Measurements from ENCODE around the gene FCHO2.

The FCHO2 gene

GRCh38 chr5:73119451-73120157 lies 163.8 kb downstream of the FCHO2 start:
- no peak for DNase-seq (ENCODE audit: insufficient read length, low spot score)
- no peak for FAIRE-seq
- no peak for TF ChIP-seq POLR2A (IDR thresholded peaks at IDR 0.05; ENCODE audit: low read depth, low read length)

- FAIRE-seq (no peak), DNase-seq (ENCODE audit: insufficient read length, low spot score) (peak; percentile 42)
- TF ChIP-seq POLR2A (IDR thresholded peaks at IDR 0.05; ENCODE audit: low read depth, low read length) = peak; percentile 74
These were observed 164.6 kb downstream of the FCHO2 start, which contains the start of gene TMEM171 for GRCh38 chr5:73120222-73121118. Gene TMEM171, plus strand, starts transcription at chr5:73120575. Its CDS starts 2,799 bp downstream, at chr5:73123374.

- TF ChIP-seq POLR2A (IDR thresholded peaks at IDR 0.05; ENCODE audit: low read depth, low read length) = no peak
- FAIRE-seq = no peak
- DNase-seq (ENCODE audit: insufficient read length, low spot score) = peak; percentile 64
These were observed 165.2 kb downstream of the FCHO2 start for GRCh38 chr5:73121119-73121463.

GRCh38 chr5:73122875-73123810 lies 167.3 kb downstream of the FCHO2 start:
- DNase-seq (ENCODE audit: insufficient read length, low spot score) (no peak), FAIRE-seq (no peak)
- TF ChIP-seq POLR2A (IDR thresholded peaks at IDR 0.05; ENCODE audit: low read depth, low read length) = no peak

- no peak for DNase-seq (ENCODE audit: insufficient read length, low spot score)
- no peak for FAIRE-seq
- no peak for TF ChIP-seq POLR2A (IDR thresholded peaks at IDR 0.05; ENCODE audit: low read depth, low read length)
These were observed 169.4 kb downstream of the FCHO2 start for GRCh38 chr5:73125289-73125688.

- FAIRE-seq (no peak), DNase-seq (ENCODE audit: insufficient read length, low spot score) (no peak)
- TF ChIP-seq POLR2A (IDR thresholded peaks at IDR 0.05; ENCODE audit: low read depth, low read length) = no peak
These were observed 170.5 kb downstream of the FCHO2 start for GRCh38 chr5:73126381-73126780.

- FAIRE-seq = no peak
- DNase-seq (ENCODE audit: insufficient read length, low spot score) = no peak
- TF ChIP-seq POLR2A (IDR thresholded peaks at IDR 0.05; ENCODE audit: low read depth, low read length) = no peak
These were observed 171.1 kb downstream of the FCHO2 start for GRCh38 chr5:73126957-73127356.

GRCh38 chr5:73129143-73129542 lies 173.3 kb downstream of the FCHO2 start:
- FAIRE-seq = no peak
- DNase-seq (ENCODE audit: insufficient read length, low spot score) = no peak

GRCh38 chr5:73130811-73131210 lies 175.0 kb downstream of the FCHO2 start:
- FAIRE-seq (no peak), DNase-seq (ENCODE audit: insufficient read length, low spot score) (no peak)
- no peak for TF ChIP-seq POLR2A (IDR thresholded peaks at IDR 0.05; ENCODE audit: low read depth, low read length)

More at GRCh38 chr5:73129143-73129542, 173.3 kb downstream of the FCHO2 start:
- TF ChIP-seq POLR2A (IDR thresholded peaks at IDR 0.05; ENCODE audit: low read depth, low read length) = no peak

GRCh38 chr5:73131711-73132425 lies 176.0 kb downstream of the FCHO2 start:
- TF ChIP-seq POLR2A (IDR thresholded peaks at IDR 0.05; ENCODE audit: low read depth, low read length) = no peak
- DNase-seq (ENCODE audit: insufficient read length, low spot score) = no peak
- FAIRE-seq = no peak

- DNase-seq (ENCODE audit: insufficient read length, low spot score) = no peak
- no peak for TF ChIP-seq POLR2A (IDR thresholded peaks at IDR 0.05; ENCODE audit: low read depth, low read length)
- FAIRE-seq = no peak
These were observed 176.9 kb downstream of the FCHO2 start for GRCh38 chr5:73132759-73133158.

GRCh38 chr5:73135021-73135420 lies 179.2 kb downstream of the FCHO2 start:
- DNase-seq (ENCODE audit: insufficient read length, low spot score) = no peak
- TF ChIP-seq POLR2A (IDR thresholded peaks at IDR 0.05; ENCODE audit: low read depth, low read length) = no peak
- FAIRE-seq = no peak

- FAIRE-seq = no peak
- TF ChIP-seq POLR2A (IDR thresholded peaks at IDR 0.05; ENCODE audit: low read depth, low read length) = no peak
- DNase-seq (ENCODE audit: insufficient read length, low spot score) = no peak
These were observed 179.7 kb downstream of the FCHO2 start for GRCh38 chr5:73135429-73136054.

Measured in H54 (cell line).